Activated CD4-positive, CD25-positive, alpha-beta regulatory T cell treated with anti-CD3 and anti-CD28 coated beads, Interleukin-2, amount 50 U/mL, for 16 hours (primary cell): ENCODE data around the gene NLRP3.
"Not testable (repeated sequence)": the region's sequence is repeated elsewhere in the genome, so short reads cannot be mapped to it uniquely, and the experiment has no call there.

Experiments
- DNase-seq: peaks from one replicate; pipeline ENCODE4 v3.0.0-alpha.2; 2020; ENCODE audit warnings: low read depth, low spot score

Gene NLRP3

DNA sequence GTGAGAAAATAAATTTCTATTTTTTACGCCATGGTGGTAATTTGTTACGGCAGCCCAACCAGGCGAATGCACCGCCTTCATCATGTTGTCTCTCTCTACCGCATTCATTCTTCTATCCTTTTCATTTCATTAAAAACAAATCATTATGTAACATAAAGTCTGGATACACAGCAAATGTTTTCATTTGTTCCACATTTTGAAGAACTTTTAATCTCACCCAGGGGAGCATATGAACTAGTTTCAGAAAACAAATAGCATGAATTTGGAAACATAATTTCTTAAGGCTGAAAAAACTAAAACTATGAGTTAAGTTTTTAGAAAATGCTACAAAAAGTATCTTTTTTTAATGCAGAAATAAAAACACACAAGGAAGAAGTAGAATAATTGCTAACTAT, 53.2 kb downstream of the NLRP3 start:
- DNase-seq: no peak

GRCh38 chr1:247470942-247471429, 55.0 kb downstream of the NLRP3 start:
- DNase-seq: not testable (repeated sequence)

GRCh38 chr1:247471445-247472016, 55.6 kb downstream of the NLRP3 start:
- DNase-seq: no peak

DNA sequence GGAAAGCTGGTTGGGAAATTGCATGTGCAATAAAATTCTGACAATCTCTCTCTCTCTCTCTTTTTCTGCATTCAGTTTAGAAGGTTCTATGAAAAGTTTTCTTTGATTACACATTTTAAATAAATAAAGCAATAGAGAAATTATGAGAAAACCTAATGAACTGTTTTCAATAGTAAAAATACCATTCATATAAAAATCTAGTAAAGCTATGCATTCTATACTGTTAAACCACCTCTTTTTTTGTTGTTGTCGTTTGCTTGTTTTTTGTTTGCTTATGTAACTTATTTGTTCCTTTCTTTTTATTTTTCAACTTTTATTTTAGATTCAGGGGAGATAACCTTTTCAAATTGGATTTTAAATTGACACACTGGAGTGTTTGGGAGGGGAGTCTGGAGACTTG, 56.1 kb downstream of the NLRP3 start:
- DNase-seq: no peak

- no peak for DNase-seq
Measured at GRCh38 chr1:247474367-247474766, 58.4 kb downstream of the NLRP3 start.

DNA sequence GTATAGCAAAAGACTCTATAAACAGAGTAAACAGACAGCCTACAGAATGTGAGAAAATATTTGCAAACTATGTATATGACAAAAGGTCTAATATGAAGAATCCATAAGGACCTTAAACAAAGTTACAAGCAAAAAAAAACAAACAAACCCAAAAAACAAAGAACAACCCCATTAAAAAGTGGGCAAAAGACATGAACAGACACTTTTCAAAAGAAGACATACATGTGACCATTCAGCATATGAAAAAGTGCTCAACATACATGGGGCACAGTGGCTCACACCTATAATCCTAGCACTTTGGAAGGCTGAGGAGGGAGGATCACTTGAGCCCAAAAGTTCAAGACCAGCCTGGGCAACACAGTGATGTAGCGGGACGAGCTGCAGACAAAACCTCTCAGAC, 59.8 kb downstream of the NLRP3 start:
- no peak for DNase-seq

GRCh38 chr1:247476328-247477058, 60.5 kb downstream of the NLRP3 start:
- DNase-seq: not testable (repeated sequence)

GRCh38 chr1:247482747-247483146, 66.8 kb downstream of the NLRP3 start:
- DNase-seq: no peak

DNA sequence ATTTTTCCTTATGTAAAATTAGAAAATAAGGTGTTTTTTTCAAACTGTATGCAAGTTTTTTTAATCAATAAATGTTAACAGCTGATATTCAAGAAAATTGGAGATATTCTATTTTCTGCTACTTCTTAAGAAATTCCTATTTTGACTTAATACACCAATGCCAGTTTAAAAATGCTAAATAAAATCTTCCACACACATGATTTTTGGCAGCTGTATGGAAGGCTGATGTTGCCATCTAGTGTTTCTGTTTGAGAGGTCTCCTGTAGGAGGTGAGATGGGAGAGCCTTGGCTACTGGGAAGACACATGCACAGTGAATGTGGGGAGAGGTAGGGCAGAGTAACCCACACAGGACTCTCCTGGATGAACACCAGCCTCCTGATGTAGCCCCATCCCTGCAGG, 71.1 kb downstream of the NLRP3 start:
- DNase-seq: no peak

DNA sequence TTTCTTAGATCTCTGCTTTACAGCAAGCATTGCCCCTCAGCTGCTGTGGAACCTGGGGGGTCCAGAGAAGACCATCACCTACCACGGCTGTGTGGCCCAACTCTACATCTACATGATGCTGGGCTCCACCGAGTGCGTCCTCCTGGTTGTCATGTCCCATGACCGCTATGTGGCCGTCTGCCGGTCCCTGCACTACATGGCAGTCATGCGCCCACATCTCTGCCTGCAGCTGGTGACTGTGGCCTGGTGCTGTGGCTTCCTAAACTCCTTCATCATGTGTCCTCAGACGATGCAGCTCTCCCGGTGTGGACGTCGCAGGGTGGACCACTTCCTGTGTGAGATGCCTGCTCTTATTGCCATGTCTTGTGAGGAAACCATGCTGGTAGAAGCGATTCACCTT, 75.4 kb downstream of the NLRP3 start:
- DNase-seq: no peak

- DNase-seq: no peak
Measured at GRCh38 chr1:247493106-247493505, 77.1 kb downstream of the NLRP3 start.

DNA sequence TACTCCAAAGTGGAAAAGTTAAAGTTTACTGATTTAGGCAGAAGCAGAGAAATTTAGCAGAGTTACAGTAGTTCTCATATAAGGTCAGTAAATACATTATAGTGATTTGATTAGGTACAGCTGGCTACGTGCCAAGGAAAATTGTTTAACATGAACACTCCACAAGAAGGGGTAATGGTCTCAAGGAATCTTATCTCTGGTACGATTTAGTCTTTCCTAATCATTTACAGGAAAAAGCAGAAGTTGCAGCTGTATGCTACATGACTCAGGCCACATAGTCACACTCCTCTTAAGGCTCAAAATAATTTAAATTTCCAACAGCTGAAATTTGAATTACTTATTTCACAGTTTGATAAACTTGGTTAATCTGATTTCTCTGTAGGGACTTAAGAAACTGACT, 78.8 kb downstream of the NLRP3 start:
- no peak for DNase-seq

GRCh38 chr1:247496581-247497285, 80.8 kb downstream of the NLRP3 start:
- no peak for DNase-seq
